DMS153 treated with DMSO at 0.1 percent for 48 hours (cell line): Measurements from ENCODE around the gene ITPA.

Experiments
- DNase-seq: peaks from one replicate; lab custom pipeline; 2025; ENCODE audit not compliant: unreplicated experiment; lab: John Stamatoyannopoulos, UW

The ITPA gene

GRCh38 chr20:3243718-3244358, 34.5 kb downstream of the ITPA start:
- DNase-seq = no peak

- no peak for DNase-seq
These were observed 35.3 kb downstream of the ITPA start for GRCh38 chr20:3244613-3245012.

GRCh38 chr20:3245156-3245555, 35.9 kb downstream of the ITPA start:
- DNase-seq = no peak

DNA sequence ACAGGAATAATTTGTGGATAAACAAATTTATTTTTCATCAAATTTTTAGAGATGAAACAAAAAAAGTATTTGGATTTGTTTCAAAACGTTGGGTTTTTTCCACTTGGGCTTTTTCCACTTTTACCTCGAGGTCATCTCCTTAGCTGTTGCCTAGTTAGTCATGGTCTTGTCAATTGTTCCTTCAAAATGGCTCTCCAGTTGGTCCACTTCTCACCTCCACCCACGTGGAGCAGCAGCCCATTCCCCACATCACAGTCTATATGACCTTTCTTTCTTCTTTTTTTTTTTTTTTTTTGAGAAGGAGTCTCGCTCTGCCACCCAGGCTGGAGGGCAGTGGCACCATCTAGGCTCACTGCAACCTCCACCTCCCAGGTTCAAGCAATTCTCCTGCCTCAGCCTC, 36.4 kb downstream of the ITPA start:
- DNase-seq = no peak

GRCh38 chr20:3246682-3247081, 37.4 kb downstream of the ITPA start:
- DNase-seq = no peak

DNA sequence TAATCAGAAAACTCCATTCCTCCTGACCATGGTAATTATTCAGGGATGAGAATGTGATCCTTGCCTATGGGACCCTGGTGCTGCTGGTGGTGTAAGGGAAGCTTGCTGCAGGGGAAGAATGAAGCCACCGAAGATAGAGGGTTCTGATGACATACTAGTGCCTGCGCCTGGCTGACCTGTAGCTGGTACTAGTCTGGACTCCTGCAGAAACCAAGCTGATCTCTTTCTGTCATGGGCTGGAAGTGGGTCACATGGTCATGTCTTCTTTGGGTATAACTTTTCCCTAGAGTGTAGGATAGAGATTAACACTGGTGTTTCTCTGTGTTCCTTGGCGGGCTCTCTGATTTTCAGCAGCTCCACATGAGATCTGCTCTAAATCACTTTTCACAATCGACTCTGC, 38.3 kb downstream of the ITPA start:
- DNase-seq = no peak

GRCh38 chr20:3248167-3248992, 39.1 kb downstream of the ITPA start:
- no peak for DNase-seq

DNA sequence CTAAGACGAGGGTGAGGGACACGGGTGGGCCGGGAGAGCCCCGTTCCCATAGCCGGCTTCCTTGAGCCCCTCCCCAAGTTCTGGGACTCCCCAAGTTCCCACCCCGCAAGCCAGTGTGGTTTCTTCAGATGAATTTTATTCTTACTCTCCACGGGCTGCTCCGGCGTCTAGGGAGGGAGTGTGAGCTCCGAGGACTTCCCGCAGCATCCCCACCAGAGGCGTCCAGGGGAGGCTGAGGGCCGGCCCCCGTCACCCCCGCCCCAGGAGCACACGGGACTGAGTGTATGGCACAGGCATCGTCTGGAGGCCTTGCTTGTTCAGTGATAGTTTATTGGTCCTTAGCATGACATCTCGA, 39.7 kb downstream of the ITPA start:
- DNase-seq = no peak

GRCh38 chr20:3250091-3250504, 40.8 kb downstream of the ITPA start:
- peak; percentile 6 for DNase-seq

DNA sequence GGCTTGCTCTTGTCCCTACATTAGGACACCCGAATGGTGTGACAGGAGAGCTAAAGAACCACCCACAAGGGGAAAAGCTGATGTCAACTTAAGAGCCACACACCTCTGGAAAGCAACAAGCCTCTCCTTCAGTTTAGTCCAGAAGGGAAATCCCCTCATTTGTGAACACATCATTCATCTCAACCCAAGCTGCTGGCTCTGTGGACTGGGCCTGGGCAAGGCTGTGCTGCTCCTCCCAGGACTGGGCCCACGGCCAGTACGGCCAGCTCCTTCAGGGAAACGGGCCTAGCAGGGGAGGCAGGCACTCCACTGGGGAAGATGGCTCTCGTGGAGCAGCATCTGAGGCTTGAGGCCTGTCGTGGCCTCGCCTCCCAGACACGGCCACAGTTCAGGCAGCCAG, 42.5 kb downstream of the ITPA start:
- no peak for DNase-seq

DNA sequence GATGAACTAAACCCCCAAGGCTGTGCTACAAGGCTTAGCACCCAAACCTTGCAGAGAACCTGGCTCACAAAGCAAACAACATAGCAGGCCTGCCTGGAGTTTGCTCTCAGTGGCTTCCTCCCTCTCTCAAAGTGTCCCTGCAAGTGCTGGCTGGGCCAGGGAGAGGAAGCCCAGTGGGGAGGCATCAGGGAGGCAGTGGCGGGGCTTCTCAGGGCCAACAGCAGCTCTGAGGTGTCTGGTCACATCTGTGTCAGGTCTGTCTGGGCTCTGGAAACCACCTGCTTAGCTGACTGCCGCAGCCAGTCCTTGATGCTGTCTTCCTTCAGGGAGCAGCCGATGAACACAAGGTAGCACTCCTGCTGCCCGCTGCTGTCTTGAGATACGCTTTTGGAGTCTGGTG, 46.4 kb downstream of the ITPA start:
- DNase-seq = no peak

- no peak for DNase-seq
These were observed 49.1 kb downstream of the ITPA start for GRCh38 chr20:3258429-3258828.

DNA sequence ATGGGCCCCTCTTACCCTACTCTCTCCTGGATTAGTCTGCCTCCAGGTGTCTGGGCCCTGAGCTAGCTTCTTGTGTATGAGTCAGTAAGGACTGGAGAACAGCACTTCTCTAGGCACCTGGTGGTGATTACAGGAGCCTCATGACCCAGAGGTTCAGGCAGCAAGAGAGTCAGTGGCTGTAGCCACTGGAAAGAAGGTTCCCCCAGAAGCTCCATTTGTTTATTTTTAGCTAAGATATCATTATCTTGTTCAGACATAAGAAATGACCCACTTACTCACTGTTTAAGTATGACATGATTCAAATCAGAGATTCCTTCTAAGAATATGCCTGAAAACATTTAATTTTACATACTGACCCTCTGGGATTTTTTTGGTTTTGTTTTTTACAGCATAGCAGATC, 53.3 kb downstream of the ITPA start:
- DNase-seq = no peak

DNA sequence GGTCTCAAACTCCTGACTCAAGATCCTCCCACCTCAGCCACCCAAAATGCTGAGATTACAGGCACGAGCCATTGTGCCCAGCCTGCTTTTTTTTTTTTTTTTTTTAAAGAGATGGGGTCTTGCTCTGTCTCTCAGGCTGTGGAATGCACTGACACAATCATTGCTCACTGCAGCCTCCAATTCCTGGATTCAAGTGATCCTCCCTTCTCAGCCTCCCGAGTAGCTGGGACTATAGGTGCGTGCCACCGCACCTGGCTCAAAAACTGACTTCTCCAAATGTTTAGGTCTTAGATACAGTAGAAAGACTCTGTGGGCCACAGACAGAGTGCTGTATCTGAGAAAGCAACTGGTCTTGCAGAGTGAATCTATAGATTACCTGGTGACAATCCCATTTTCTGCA, 60.8 kb downstream of the ITPA start:
- no peak for DNase-seq

DNA sequence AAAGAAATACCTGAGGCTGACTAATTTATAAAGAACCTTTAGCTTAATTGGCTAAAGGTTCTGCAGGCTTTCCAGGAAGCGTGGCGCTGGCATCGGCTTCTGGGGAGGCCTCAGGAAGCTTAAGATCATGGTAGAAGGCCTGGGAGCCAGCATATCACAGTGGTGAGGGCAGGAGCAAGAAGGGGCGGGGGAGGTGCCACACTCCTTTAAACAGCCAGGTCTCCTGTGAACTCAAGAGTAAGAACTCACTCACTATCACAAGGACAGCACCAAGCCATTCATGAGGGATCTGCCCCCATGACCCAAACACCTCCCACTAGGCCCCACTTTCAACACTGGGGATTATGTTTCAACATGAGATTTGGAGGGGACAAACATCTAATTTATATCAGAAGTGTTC, 64.1 kb downstream of the ITPA start:
- no peak for DNase-seq
